HG03159 (cell line): ENCODE data around the gene CRIP2.

Experiments used
- ATAC-seq: cut with Tn5 transposase; IDR thresholded peaks from one replicate; pipeline ENCODE4 v1.9.1; 2021; ENCODE audit warnings: mild to moderate bottlenecking, moderate library complexity; ENCODE audit not compliant: unreplicated experiment

Gene CRIP2

GRCh38 chr14:105497671-105498429, 23.2 kb downstream of the CRIP2 start:
- no peak for ATAC-seq

GRCh38 chr14:105498430-105499255, 24.0 kb downstream of the CRIP2 start:
- ATAC-seq = no peak

- no peak for ATAC-seq
Measured at GRCh38 chr14:105499256-105500035, 24.8 kb downstream of the CRIP2 start.

GRCh38 chr14:105500036-105500725, 25.6 kb downstream of the CRIP2 start:
- no peak for ATAC-seq

- no peak for ATAC-seq
Measured at GRCh38 chr14:105500726-105501101, 26.1 kb downstream of the CRIP2 start.

- ATAC-seq = no peak
Measured at GRCh38 chr14:105501504-105502291, 27.1 kb downstream of the CRIP2 start.

- ATAC-seq = no peak
Measured at GRCh38 chr14:105502446-105503295, 28.1 kb downstream of the CRIP2 start.

- ATAC-seq = no peak
Measured at GRCh38 chr14:105503296-105503640, 28.6 kb downstream of the CRIP2 start.

- no peak for ATAC-seq
Measured at GRCh38 chr14:105503935-105504692, 29.5 kb downstream of the CRIP2 start.

- ATAC-seq = no peak
Measured at GRCh38 chr14:105505101-105505500, 30.5 kb downstream of the CRIP2 start.

- no peak for ATAC-seq
Measured at GRCh38 chr14:105507247-105507646, 32.6 kb downstream of the CRIP2 start.

- ATAC-seq = no peak
Measured at GRCh38 chr14:105508069-105508468, 33.4 kb downstream of the CRIP2 start.

- ATAC-seq = no peak
Measured at GRCh38 chr14:105508601-105509000, 34.0 kb downstream of the CRIP2 start.

GRCh38 chr14:105517096-105517495, 42.5 kb downstream of the CRIP2 start:
- no peak for ATAC-seq

- ATAC-seq = no peak
Measured at GRCh38 chr14:105519946-105520698, 45.5 kb downstream of the CRIP2 start.

- no peak for ATAC-seq
Measured at GRCh38 chr14:105525326-105525725, 50.7 kb downstream of the CRIP2 start.

GRCh38 chr14:105525861-105526775, 51.5 kb downstream of the CRIP2 start, which contains the start of gene TMEM121:
TMEM121 (plus strand) TSS chr14:105526583; CDS start chr14:105528835, 2,252 bp downstream.
- ATAC-seq = no peak
